Measurements from ENCODE around the gene SMIM21. TPM values are rescaled to one million over a fixed set of nuclear protein-coding genes. Genes with fewer than 3 reads are reported as not detected.

SMIM21 gene
- total RNA-seq, 1 donor from 2014 or later, result not detected

DNA sequence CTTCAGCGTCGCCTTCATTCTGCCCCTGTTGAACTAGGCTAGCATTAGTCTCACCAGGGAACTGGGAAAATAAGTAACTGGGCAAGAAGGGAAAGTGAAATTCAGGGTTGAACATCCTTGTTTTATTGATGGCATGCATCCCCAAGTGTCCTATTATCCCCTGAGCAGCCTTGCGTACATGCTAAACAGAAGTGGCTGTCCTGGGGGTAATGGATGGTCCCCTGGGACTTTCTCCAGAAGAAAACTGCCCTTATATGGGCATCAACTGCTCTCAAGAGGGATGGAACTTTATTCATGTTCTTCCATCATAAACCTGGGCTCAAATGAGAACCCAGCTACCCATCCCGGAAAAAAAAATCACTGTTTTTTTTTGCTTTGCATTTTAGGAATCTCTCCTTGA lies 11.8 kb upstream of the SMIM21 start:
- H3K9me3 Mint-ChIP-seq, result no peaks in the 10 kb centered on the region
- H3K4me1 Mint-ChIP-seq, result no peaks in the 10 kb centered on the region
- H3K27me3 Mint-ChIP-seq (ENCODE audit: low read depth), result peaks cover 11% of the 10 kb centered on the region
- no peak overlapping the region for H3K4me3 Mint-ChIP-seq
- DNase-seq (ENCODE audit: low read depth, low spot score), result no peak
- no peaks in the 10 kb centered on the region for H3K36me3 Mint-ChIP-seq (ENCODE audit: low read depth)
- no peak overlapping the region for H3K27ac Mint-ChIP-seq (ENCODE audit: unreplicated experiment)
- no peak for TF ChIP-seq CTCF (conservative IDR thresholded peaks at IDR 0.05)

- DNase-seq (ENCODE audit: low read depth, low spot score), result no peak
- Mint-ChIP-seq H3K4me3 (no peak overlapping the region), H3K36me3 (ENCODE audit: low read depth) (no peaks in the 10 kb centered on the region), H3K4me1 (no peaks in the 10 kb centered on the region), H3K27me3 (ENCODE audit: low read depth) (peaks cover 13% of the 10 kb centered on the region), H3K27ac (ENCODE audit: unreplicated experiment) (no peak overlapping the region), H3K9me3 (no peaks in the 10 kb centered on the region)
- no peak for TF ChIP-seq CTCF (conservative IDR thresholded peaks at IDR 0.05)
Observed at GRCh38 chr18:75438891-75439290, 11.4 kb upstream of the SMIM21 start.

GRCh38 chr18:75437979-75438378 lies 10.5 kb upstream of the SMIM21 start:
- H3K4me3 Mint-ChIP-seq, result no peak overlapping the region
- no peak overlapping the region for H3K27ac Mint-ChIP-seq (ENCODE audit: unreplicated experiment)
- peaks cover 4% of the 10 kb centered on the region for H3K4me1 Mint-ChIP-seq
- peaks cover 19% of the 10 kb centered on the region for H3K27me3 Mint-ChIP-seq (ENCODE audit: low read depth)
- H3K9me3 Mint-ChIP-seq, result no peaks in the 10 kb centered on the region
- H3K36me3 Mint-ChIP-seq (ENCODE audit: low read depth), result no peaks in the 10 kb centered on the region
- no peak for TF ChIP-seq CTCF (conservative IDR thresholded peaks at IDR 0.05)
- DNase-seq (ENCODE audit: low read depth, low spot score), result no peak

GRCh38 chr18:75433098-75433497 lies 5.6 kb upstream of the SMIM21 start:
- Mint-ChIP-seq H3K9me3 (no peaks in the 10 kb centered on the region), H3K4me1 (peaks cover 7% of the 10 kb centered on the region), H3K4me3 (no peak overlapping the region), H3K36me3 (ENCODE audit: low read depth) (no peaks in the 10 kb centered on the region), H3K27me3 (ENCODE audit: low read depth) (peaks cover 16% of the 10 kb centered on the region), H3K27ac (ENCODE audit: unreplicated experiment) (no peak overlapping the region)
- DNase-seq (ENCODE audit: low read depth, low spot score), result no peak
- TF ChIP-seq CTCF (conservative IDR thresholded peaks at IDR 0.05), result no peak

GRCh38 chr18:75429975-75430374 lies 2.5 kb upstream of the SMIM21 start:
- H3K4me3 Mint-ChIP-seq, result no peak overlapping the region
- H3K27me3 Mint-ChIP-seq (ENCODE audit: low read depth), result peaks cover 18% of the 10 kb centered on the region
- TF ChIP-seq CTCF (conservative IDR thresholded peaks at IDR 0.05), result no peak
- H3K27ac Mint-ChIP-seq (ENCODE audit: unreplicated experiment), result no peak overlapping the region
- no peaks in the 10 kb centered on the region for H3K9me3 Mint-ChIP-seq
- H3K4me1 Mint-ChIP-seq, result peaks cover 7% of the 10 kb centered on the region
- no peaks in the 10 kb centered on the region for H3K36me3 Mint-ChIP-seq (ENCODE audit: low read depth)
- DNase-seq (ENCODE audit: low read depth, low spot score), result no peak

GRCh38 chr18:75428490-75428889 lies 987 bp upstream of the SMIM21 start:
- Mint-ChIP-seq H3K9me3 (no peaks in the 10 kb centered on the region), H3K27me3 (ENCODE audit: low read depth) (peaks cover 10% of the 10 kb centered on the region), H3K27ac (ENCODE audit: unreplicated experiment) (no peak overlapping the region), H3K4me1 (peaks cover 7% of the 10 kb centered on the region), H3K36me3 (ENCODE audit: low read depth) (no peaks in the 10 kb centered on the region), H3K4me3 (no peak overlapping the region)
- no peak for DNase-seq (ENCODE audit: low read depth, low spot score)
- TF ChIP-seq CTCF (conservative IDR thresholded peaks at IDR 0.05), result no peak

Measured in neural crest cell (in vitro differentiated cells).